ENCODE results near the gene APOL4. TPM values are rescaled to one million over a fixed set of nuclear protein-coding genes. Genes with fewer than 3 reads are reported as not detected.
"Not testable (repeated sequence)": the region's sequence is repeated elsewhere in the genome, so short reads cannot be mapped to it uniquely, and the experiment has no call there.

The APOL4 gene
- total and polyA plus RNA-seq, 8 donors: 0.28 to 4.1 (median 1.5) TPM

GRCh38 chr22:36194385-36194784 is 7.2 kb downstream of the APOL4 start:
- intact Hi-C loops (cut with DNase I): loop anchor here in 1 of 3 donors (10.0 kb wide), 1 partner anchor 80 kb away; no protein-coding TSS in a partner anchor
- WGBS, 2 donors: 55 to 67% methylated on average over 2 of the region's 2 CpGs

GRCh38 chr22:36193577-36193976 is 8.0 kb downstream of the APOL4 start:
- no peaks in the 10 kb centered on the region for H3K36me3 ChIP-seq
- TF ChIP-seq CTCF (IDR thresholded peaks at IDR 0.05): no peak
- intact Hi-C loops (cut with DNase I): loop anchor here in 1 of 3 donors (10.0 kb wide), 1 partner anchor 81 kb away; no protein-coding TSS in a partner anchor
- WGBS, 2 donors: 52 to 59% methylated on average over 3 of the region's 3 CpGs
- DNase-seq (no peak), FAIRE-seq (no peak), ATAC-seq (no peak)
- no peaks in the 10 kb centered on the region for H3K27me3 ChIP-seq
- H3K4me3 ChIP-seq: no peak overlapping the region
- no peak overlapping the region for H3K27ac ChIP-seq
- no peaks in the 10 kb centered on the region for H3K9me3 ChIP-seq
- no peaks in the 10 kb centered on the region for H3K4me1 ChIP-seq

More at GRCh38 chr22:36194385-36194784, 7.2 kb downstream of the APOL4 start:
- no peak for FAIRE-seq
- TF ChIP-seq CTCF (IDR thresholded peaks at IDR 0.05): no peak
- H3K9me3 ChIP-seq: no peaks in the 10 kb centered on the region
- H3K27me3 ChIP-seq: no peaks in the 10 kb centered on the region
- H3K36me3 ChIP-seq: no peaks in the 10 kb centered on the region
- no peak for DNase-seq
- H3K4me1 ChIP-seq: no peaks in the 10 kb centered on the region
- no peak for ATAC-seq
- H3K27ac ChIP-seq: no peak overlapping the region
- no peak overlapping the region for H3K4me3 ChIP-seq

- no peak for TF ChIP-seq CTCF (IDR thresholded peaks at IDR 0.05)
- 71 to 75% methylated on average over 3 of the region's 3 CpGs for WGBS, 2 donors
- ATAC-seq (no peak), FAIRE-seq (no peak), DNase-seq (no peak)
- Histone ChIP-seq H3K36me3 (no peaks in the 10 kb centered on the region), H3K4me3 (no peak overlapping the region), H3K4me1 (no peaks in the 10 kb centered on the region), H3K27me3 (no peaks in the 10 kb centered on the region), H3K9me3 (no peaks in the 10 kb centered on the region), H3K27ac (no peak overlapping the region)
- intact Hi-C loops (cut with DNase I): loop anchor here in 1 of 3 donors (10.0 kb wide), 1 partner anchor 82 kb away; no protein-coding TSS in a partner anchor
Observed at GRCh38 chr22:36193171-36193570, 8.4 kb downstream of the APOL4 start.

GRCh38 chr22:36192542-36192941 is 9.1 kb downstream of the APOL4 start:
- no peak overlapping the region for H3K4me3 ChIP-seq
- no peak for TF ChIP-seq CTCF (IDR thresholded peaks at IDR 0.05)
- H3K27me3 ChIP-seq: no peaks in the 10 kb centered on the region
- H3K9me3 ChIP-seq: no peaks in the 10 kb centered on the region
- ATAC-seq (no peak), FAIRE-seq (no peak), DNase-seq (no peak)
- H3K27ac ChIP-seq: no peak overlapping the region
- H3K4me1 ChIP-seq: no peaks in the 10 kb centered on the region
- WGBS, 2 donors: 50 to 54% methylated on average over 4 of the region's 4 CpGs
- H3K36me3 ChIP-seq: no peaks in the 10 kb centered on the region
- intact Hi-C loops (cut with DNase I): loop anchor here in 1 of 3 donors (10.0 kb wide), 1 partner anchor 82 kb away; no protein-coding TSS in a partner anchor

- intact Hi-C loops (cut with DNase I): loop anchor here in 1 of 3 donors (10.0 kb wide), 1 partner anchor 84 kb away; no protein-coding TSS in a partner anchor
- no peak overlapping the region for H3K27ac ChIP-seq
- no peaks in the 10 kb centered on the region for H3K9me3 ChIP-seq
- no peaks in the 10 kb centered on the region for H3K27me3 ChIP-seq
- no peaks in the 10 kb centered on the region for H3K4me1 ChIP-seq
- 56 to 60% methylated on average over 17 of the region's 17 CpGs for WGBS, 2 donors
- no peak overlapping the region for H3K4me3 ChIP-seq
- no peak for TF ChIP-seq CTCF (IDR thresholded peaks at IDR 0.05)
- ATAC-seq: peak; percentile 31 to 74 (median 44)
- FAIRE-seq: no peak
- no peaks in the 10 kb centered on the region for H3K36me3 ChIP-seq
- peak in 2 of 6 donors; percentile 37 to 49 for DNase-seq
Observed at GRCh38 chr22:36191106-36191836, 10.3 kb downstream of the APOL4 start.

GRCh38 chr22:36187862-36188261 is 13.7 kb downstream of the APOL4 start:
- H3K4me1 ChIP-seq; H3K27ac ChIP-seq; H3K4me3 ChIP-seq; ATAC-seq; DNase-seq; H3K9me3 ChIP-seq; intact Hi-C loops (cut with DNase I); H3K36me3 ChIP-seq; FAIRE-seq; H3K27me3 ChIP-seq: not testable (repeated sequence)
- 92 to 97% methylated on average over 3 of the region's 6 CpGs for WGBS, 2 donors

Measured in pancreas (tissue), 10 donors.